Measurements from ENCODE around the gene KLHL21.
A peak's percentile ranks its signal among the peaks of the same experiment; 100 is the strongest.

Gene KLHL21

GRCh38 chr1:6619045-6619444, 16.4 kb upstream of the KLHL21 start:
- no peak overlapping the region for H2AFZ ChIP-seq (ENCODE audit: low read depth, low read length)
- no peaks in the 10 kb centered on the region for H3K9me3 ChIP-seq (ENCODE audit: insufficient read depth, low read length, severe bottlenecking)
- peaks cover 66% of the 10 kb centered on the region for H3K79me2 ChIP-seq (ENCODE audit: insufficient read depth, low read length)
- H3K36me3 ChIP-seq (ENCODE audit: insufficient read depth, low read length), result peaks cover 74% of the 10 kb centered on the region
- H3K4me3 ChIP-seq (ENCODE audit: low read depth in 1 of 2, low read length in 2 of 2), result no peak overlapping the region
- H3K27ac ChIP-seq (ENCODE audit: low read length), result no peak overlapping the region
- no peaks in the 10 kb centered on the region for H3K27me3 ChIP-seq (ENCODE audit: insufficient read depth, low read length, poor library complexity)
- ATAC-seq (ENCODE audit: insufficient read depth, low read depth) (no peak), DNase-seq (no peak)
- H3K4me2 ChIP-seq (ENCODE audit: insufficient read depth, low read length), result no peak overlapping the region
- H4K20me1 ChIP-seq (ENCODE audit: insufficient read depth, low read length), result peaks cover 69% of the 10 kb centered on the region
- H3K4me1 ChIP-seq (ENCODE audit: insufficient read depth, low read length), result peaks cover 16% of the 10 kb centered on the region
- no peak overlapping the region for H3K9ac ChIP-seq (ENCODE audit: low read depth, low read length)
- TF ChIP-seq EZH2 (IDR thresholded peaks at IDR 0.05; ENCODE audit: borderline replicate concordance, low read depth, low read length, severe bottlenecking), result no peak
- TF ChIP-seq, protein P1, sequence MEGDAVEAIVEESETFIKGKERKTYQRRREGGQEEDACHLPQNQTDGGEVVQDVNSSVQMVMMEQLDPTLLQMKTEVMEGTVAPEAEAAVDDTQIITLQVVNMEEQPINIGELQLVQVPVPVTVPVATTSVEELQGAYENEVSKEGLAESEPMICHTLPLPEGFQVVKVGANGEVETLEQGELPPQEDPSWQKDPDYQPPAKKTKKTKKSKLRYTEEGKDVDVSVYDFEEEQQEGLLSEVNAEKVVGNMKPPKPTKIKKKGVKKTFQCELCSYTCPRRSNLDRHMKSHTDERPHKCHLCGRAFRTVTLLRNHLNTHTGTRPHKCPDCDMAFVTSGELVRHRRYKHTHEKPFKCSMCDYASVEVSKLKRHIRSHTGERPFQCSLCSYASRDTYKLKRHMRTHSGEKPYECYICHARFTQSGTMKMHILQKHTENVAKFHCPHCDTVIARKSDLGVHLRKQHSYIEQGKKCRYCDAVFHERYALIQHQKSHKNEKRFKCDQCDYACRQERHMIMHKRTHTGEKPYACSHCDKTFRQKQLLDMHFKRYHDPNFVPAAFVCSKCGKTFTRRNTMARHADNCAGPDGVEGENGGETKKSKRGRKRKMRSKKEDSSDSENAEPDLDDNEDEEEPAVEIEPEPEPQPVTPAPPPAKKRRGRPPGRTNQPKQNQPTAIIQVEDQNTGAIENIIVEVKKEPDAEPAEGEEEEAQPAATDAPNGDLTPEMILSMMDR (IDR thresholded peaks at IDR 0.05; ENCODE audit: borderline replicate concordance, extremely low read depth, low read length, poor library complexity, severe bottlenecking), result no peak

DNA sequence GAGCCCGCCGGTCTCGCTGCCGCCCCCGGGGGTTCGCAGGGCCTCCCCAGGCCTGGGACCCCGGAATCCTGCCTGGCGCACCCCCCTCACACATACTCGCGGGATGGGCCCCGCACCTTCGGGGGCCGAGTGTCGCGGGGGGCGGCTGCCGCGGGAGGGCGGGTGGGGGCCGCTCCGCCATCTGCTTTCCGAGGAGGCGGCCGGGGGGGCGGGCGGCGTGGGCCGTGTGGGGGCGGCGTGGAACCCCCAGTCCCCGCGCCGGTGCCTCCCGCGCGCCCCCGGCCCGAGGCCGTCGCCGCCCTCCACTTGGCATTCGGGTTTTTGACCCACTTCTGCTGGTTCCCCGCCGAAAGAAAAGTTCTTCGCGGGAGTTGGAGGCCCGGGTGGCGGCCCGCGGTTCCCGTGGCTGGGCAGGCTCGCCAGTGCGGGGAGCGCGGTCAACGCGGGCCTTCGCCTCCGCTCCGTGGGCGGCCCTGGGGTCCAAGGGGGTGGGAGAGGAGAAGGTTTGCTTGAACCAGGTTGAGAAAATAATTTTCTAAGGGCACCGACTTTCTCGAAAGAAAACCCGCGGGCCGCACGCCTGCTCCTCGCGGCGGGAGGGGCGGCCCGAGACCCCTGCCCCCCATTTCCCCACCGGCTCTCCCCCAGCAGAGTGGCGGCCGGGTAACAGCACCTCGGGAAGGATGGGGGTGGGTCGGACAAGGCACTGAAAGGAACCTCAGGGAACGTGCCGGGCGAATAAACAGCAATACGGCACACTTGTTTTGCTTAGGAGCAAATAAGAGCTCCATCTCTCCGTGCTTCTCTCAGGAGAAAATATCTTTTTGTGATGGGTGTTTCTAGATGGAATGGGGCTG, 12.5 kb upstream of the KLHL21 start:
- H3K79me2 ChIP-seq (ENCODE audit: insufficient read depth, low read length), result peaks cover 61% of the 10 kb centered on the region
- no peaks in the 10 kb centered on the region for H3K27me3 ChIP-seq (ENCODE audit: insufficient read depth, low read length, poor library complexity)
- peak overlapping the region; percentile 57 for H3K4me2 ChIP-seq (ENCODE audit: insufficient read depth, low read length)
- peaks cover 28% of the 10 kb centered on the region for H3K4me1 ChIP-seq (ENCODE audit: insufficient read depth, low read length)
- TF ChIP-seq, protein P1 (IDR thresholded peaks at IDR 0.05; ENCODE audit: borderline replicate concordance, extremely low read depth, low read length, poor library complexity, severe bottlenecking), result no peak
- TF ChIP-seq EZH2 (IDR thresholded peaks at IDR 0.05; ENCODE audit: borderline replicate concordance, low read depth, low read length, severe bottlenecking), result no peak
- peaks cover 44% of the 10 kb centered on the region for H4K20me1 ChIP-seq (ENCODE audit: insufficient read depth, low read length)
- H3K4me3 ChIP-seq (ENCODE audit: low read depth in 1 of 2, low read length in 2 of 2), result peak overlapping the region; percentile 78 to 88; a peak in 3 of 4 replicates
- H2AFZ ChIP-seq (ENCODE audit: low read depth, low read length), result no peak overlapping the region
- DNase-seq (no peak), ATAC-seq (ENCODE audit: insufficient read depth, low read depth) (no peak)
- peaks cover 36% of the 10 kb centered on the region for H3K36me3 ChIP-seq (ENCODE audit: insufficient read depth, low read length)
- H3K9me3 ChIP-seq (ENCODE audit: insufficient read depth, low read length, severe bottlenecking), result no peaks in the 10 kb centered on the region
- H3K9ac ChIP-seq (ENCODE audit: low read depth, low read length), result peak overlapping the region; percentile 42; the same call in 1 of the 2 replicates
- no peak overlapping the region for H3K27ac ChIP-seq (ENCODE audit: low read length)

DNA sequence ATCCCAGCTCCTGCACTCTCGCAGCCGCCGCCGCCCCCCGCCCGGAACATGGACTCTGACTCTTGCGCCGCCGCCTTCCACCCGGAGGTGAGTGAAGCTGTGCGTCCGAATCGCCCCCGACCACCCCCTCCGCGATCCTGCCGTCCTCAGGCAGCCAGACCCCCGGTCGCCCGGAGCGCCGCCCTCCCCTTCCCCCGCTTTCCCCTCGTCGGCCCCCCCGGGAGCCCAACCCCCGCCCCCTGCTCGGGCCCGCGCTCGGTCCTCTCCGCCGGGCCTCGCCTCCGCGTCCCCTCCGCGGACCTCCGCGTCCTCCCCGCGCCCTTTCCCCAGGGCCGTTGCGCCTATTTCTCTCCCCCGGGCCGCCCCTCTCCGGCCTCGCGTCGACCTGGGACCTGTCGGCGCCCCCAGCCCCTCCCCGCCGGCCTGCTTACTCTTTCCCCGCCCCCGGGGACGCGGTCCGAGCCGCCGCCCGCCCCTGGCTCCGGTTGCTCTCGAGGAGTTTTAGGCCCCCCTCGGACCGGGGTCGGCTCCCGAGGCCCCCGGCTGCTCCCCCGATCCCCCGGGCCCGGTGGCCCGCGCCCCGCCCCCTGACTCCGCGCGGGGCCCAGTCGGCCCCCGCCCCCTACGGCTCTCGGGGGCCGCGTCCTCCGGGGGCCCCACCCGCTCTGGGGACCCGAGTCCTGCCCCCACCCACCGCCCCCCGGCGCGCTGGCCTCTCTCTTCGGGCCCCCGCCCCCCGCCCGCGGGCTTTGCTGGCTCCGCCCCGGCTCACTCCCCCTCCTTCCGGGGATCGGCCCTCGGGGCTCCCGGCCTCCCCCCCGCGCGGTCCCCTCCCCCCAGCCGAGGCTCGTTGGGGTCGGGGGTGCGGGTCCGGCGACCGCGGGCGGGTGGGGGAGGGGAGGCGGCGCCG, 11.6 kb upstream of the KLHL21 start:
- H3K79me2 ChIP-seq (ENCODE audit: insufficient read depth, low read length), result peaks cover 53% of the 10 kb centered on the region
- peak overlapping the region; percentile 57 for H3K4me2 ChIP-seq (ENCODE audit: insufficient read depth, low read length)
- H3K4me3 ChIP-seq (ENCODE audit: low read depth in 1 of 2, low read length in 2 of 2), result peak overlapping the region; percentile 78 to 88; a peak in 3 of 4 replicates
- peaks cover 36% of the 10 kb centered on the region for H4K20me1 ChIP-seq (ENCODE audit: insufficient read depth, low read length)
- H3K36me3 ChIP-seq (ENCODE audit: insufficient read depth, low read length), result peaks cover 27% of the 10 kb centered on the region
- peak; percentile 74 for DNase-seq
- H3K27ac ChIP-seq (ENCODE audit: low read length), result peak overlapping the region; percentile 68
- peak; percentile 8 for ATAC-seq (ENCODE audit: insufficient read depth, low read depth)
- no peaks in the 10 kb centered on the region for H3K9me3 ChIP-seq (ENCODE audit: insufficient read depth, low read length, severe bottlenecking)
- no peaks in the 10 kb centered on the region for H3K27me3 ChIP-seq (ENCODE audit: insufficient read depth, low read length, poor library complexity)
- H2AFZ ChIP-seq (ENCODE audit: low read depth, low read length), result peak overlapping the region; percentile 62
- TF ChIP-seq, protein P1 (IDR thresholded peaks at IDR 0.05; ENCODE audit: borderline replicate concordance, extremely low read depth, low read length, poor library complexity, severe bottlenecking), result no peak
- no peak for TF ChIP-seq EZH2 (IDR thresholded peaks at IDR 0.05; ENCODE audit: borderline replicate concordance, low read depth, low read length, severe bottlenecking)
- H3K9ac ChIP-seq (ENCODE audit: low read depth, low read length), result peak overlapping the region; percentile 91
- H3K4me1 ChIP-seq (ENCODE audit: insufficient read depth, low read length), result peaks cover 28% of the 10 kb centered on the region

Measured in DND-41 (cell line).